K562 (cell line): ENCODE data around the gene WFDC6. TPM values are rescaled to one million over a fixed set of nuclear protein-coding genes. Genes with fewer than 3 reads are reported as not detected.

Experiments
- ATAC-seq: fragments of 200-7000 bp; cut with Tn5 transposase; 3 replicates; pipeline ENCODE4 v1.9.1; 2020; ENCODE audit warnings: moderate library complexity
- BruUV-seq: library from RNA; stranded (reverse); fragments of 400-500 nt; replicated peaks from 2 replicates; lab custom pipeline; 2021; lab: Mats Ljungman, UMichigan
- CTCF ChIA-PET: fragments of 300-600 bp; formaldehyde crosslinking; extraction: SDS; loops from one replicate; lab custom pipeline; 2021; ENCODE audit warnings: low intra/inter-chr PET ratio; lab: Yijun Ruan, JAX
- POLR2A ChIA-PET: fragments of 300-600, 350-650 bp; sonication (Branson Sonifier 250); formaldehyde crosslinking; extraction: SDS; loops from one replicate; lab custom pipeline; 2021; ENCODE audit warnings: antibody characterized with exemption, inconsistent platforms; lab: Yijun Ruan, JAX
- DNase-seq, 4 experiments: peaks; one replicate each; pipeline versions ENCODE4 v3.0.0 to v3.0.0-alpha.2; 2011 to 2018; ENCODE audit warnings: low spot score in 3 of 4, mixed read lengths in 3 of 4; ENCODE audit errors: extremely low read depth in 1 of 4
- FAIRE-seq: peaks from 2 replicates; lab custom pipeline; 2011; peaks lifted over from hg19 to GRCh38; lab: Jason Lieb, UNC
- H2AFZ ChIP-seq: 2 replicates; pipeline ENCODE4 v1.6.0; 2011; ENCODE audit warnings: low read depth, low read length, control low read depth, inconsistent platforms
- H3K27ac ChIP-seq: fragments of 200-600 bp; 3 replicates; pipeline ENCODE4 v1.8.0; 2011; ENCODE audit warnings: low read depth, mild to moderate bottlenecking, control low read depth, inconsistent platforms, low read length, moderate library complexity, mixed read lengths; ENCODE audit errors: extremely low read depth
- H3K27me3 ChIP-seq, 2 experiments: fragments of 300-600 bp in 1 of 2; 2 replicates in 1 of 2; 3 replicates in 1 of 2; pipeline versions ENCODE4 v1.6.0 to v1.8.0; 2011; ENCODE audit warnings: inconsistent platforms in 2 of 2, low read length in 2 of 2, mild to moderate bottlenecking in 1 of 2, mixed read lengths in 1 of 2, moderate library complexity in 1 of 2; ENCODE audit not compliant: control insufficient read depth in 2 of 2, insufficient read depth in 2 of 2
- H3K36me3 ChIP-seq: fragments of 300-600 bp; 3 replicates; pipeline ENCODE4 v1.8.0; 2011; ENCODE audit warnings: mild to moderate bottlenecking, low read length, inconsistent platforms; ENCODE audit not compliant: control insufficient read depth, insufficient read depth
- H3K4me1 ChIP-seq, 2 experiments: fragments of 200-600 bp in 1 of 2; replicated peaks in 1 of 2; 2 replicates in 1 of 2; 3 replicates in 1 of 2; pipeline versions ENCODE4 v1.5.1 to v1.8.0; 2011; ENCODE audit warnings: inconsistent platforms in 2 of 2, low read length in 2 of 2, mild to moderate bottlenecking in 1 of 2, mixed read lengths in 1 of 2, moderate library complexity in 1 of 2; ENCODE audit not compliant: control insufficient read depth in 2 of 2, insufficient read depth in 2 of 2
- H3K4me2 ChIP-seq: 2 replicates; pipeline ENCODE4 v1.6.1; 2011; ENCODE audit warnings: low read length, control low read depth, inconsistent platforms, mixed read lengths; ENCODE audit not compliant: insufficient read depth
- H3K4me3 ChIP-seq: fragments of 200-600 bp; sonication (generic), shearing (Covaris generic); 2 replicates; pipeline ENCODE4 v1.5.1; 2016; ENCODE audit warnings: control low read depth, inconsistent platforms
- H3K79me2 ChIP-seq: fragments of 200-600 bp; 3 replicates; pipeline ENCODE4 v1.8.0; 2011; ENCODE audit warnings: low read length, inconsistent platforms; ENCODE audit not compliant: control insufficient read depth, insufficient read depth
- H3K9ac ChIP-seq, 2 experiments: 2 replicates each; pipeline versions ENCODE4 v1.6.0 to v1.6.1; 2011; ENCODE audit warnings: low read depth in 2 of 2, low read length in 2 of 2, control low read depth in 1 of 2, inconsistent platforms in 1 of 2, mild to moderate bottlenecking in 1 of 2, mixed read lengths in 1 of 2; ENCODE audit not compliant: insufficient read depth in 1 of 2
- H3K9me1 ChIP-seq: one replicate; pipeline ENCODE4 v1.6.0; 2011; ENCODE audit warnings: inconsistent platforms, mild to moderate bottlenecking, low read length, moderate library complexity; ENCODE audit not compliant: control insufficient read depth, insufficient read depth
- H3K9me3 ChIP-seq: replicated peaks from 2 replicates; pipeline ENCODE4 v1.5.1; 2011; ENCODE audit warnings: low read depth, low read length, inconsistent platforms; ENCODE audit not compliant: control insufficient read depth, insufficient read depth
- H4K20me1 ChIP-seq: replicated peaks from 2 replicates; pipeline ENCODE4 v1.6.1; 2011; ENCODE audit warnings: low read length, inconsistent platforms, mixed read lengths; ENCODE audit not compliant: control insufficient read depth, insufficient read depth
- CCAR2 ChIP-seq: fragments of 200-400 bp; formaldehyde crosslinking; IDR thresholded peaks from 2 replicates; pipeline ENCODE4 v1.6.1; 2017; ENCODE audit warnings: mild to moderate bottlenecking, low read depth, low read length
- CTCF ChIP-seq, 3 experiments: IDR thresholded peaks in 2 of 3; conservative IDR thresholded peaks in 1 of 3; 2 replicates each; pipeline ENCODE4 v1.5.1; 2011 to 2012; ENCODE audit warnings: low read length in 3 of 3, mild to moderate bottlenecking in 3 of 3, control low read depth in 2 of 3, improper control_type of control experiment in 1 of 3, inconsistent platforms in 1 of 3, low read depth in 1 of 3, mixed read lengths in 1 of 3, moderate library complexity in 1 of 3; ENCODE audit not compliant: insufficient read depth in 2 of 3
- NR3C1 ChIP-seq: sonication (generic); formaldehyde crosslinking; IDR thresholded peaks from 2 replicates; pipeline ENCODE4 v1.8.1; 2022; ENCODE audit warnings: missing genetic modification reagents
- RREB1 ChIP-seq: fragments of 250-450 bp; sonication (Bioruptor Pico); IDR thresholded peaks from 2 replicates; pipeline ENCODE4 v1.4.0; 2020
- ZNF655 ChIP-seq: fragments of 250-450 bp; sonication (Bioruptor Pico); IDR thresholded peaks from 2 replicates; pipeline ENCODE4 v1.5.0; 2021
- WGBS: fragments of 100-300 bp; shearing (Covaris generic); methylation state at CpG from one replicate; pipeline ENCODE4 v1.1.6; 2016; ENCODE audit warnings: low coverage, mixed read lengths; ENCODE audit not compliant: insufficient coverage; ENCODE audit errors: missing lambda C conversion rate; 5-methylcytosine and 5-hydroxymethylcytosine counted together
- in situ Hi-C: fragments of 300-500 bp; cut with MboI; formaldehyde crosslinking; loops from 4 replicates; pipeline ENCODE4 v1.15.0; 2018; ENCODE audit warnings: inconsistent platforms, mixed read lengths
- intact Hi-C: fragments of 100-400 bp; cut with micrococcal nuclease; formaldehyde crosslinking; loops from 2 replicates; pipeline ENCODE4 v1.14.2; 2022
- polyA plus RNA-seq, 8 experiments: library from polyadenylated mRNA; depleted of rRNA in 4 of 8; stranded (reverse) in 5 of 8; unstranded in 3 of 8; fragments of >200 nt; fragmentation: Nextera tagmentation in 2 of 8; fragmentation: Illumina TruSeq in 1 of 8; extraction: Ambion mirVana in 2 of 8; extraction: Trizol in 1 of 8; gene quantifications; 2 replicates each; pipeline versions ENCODE4 v1.2.1 to v1.2.3, GENCODE V29; 2011 to 2014; ENCODE audit warnings: inconsistent platforms in 1 of 8, missing spikeins in 1 of 8
- total RNA-seq, 7 experiments: library from RNA; depleted of rRNA in 6 of 7; stranded (reverse); fragments of >200 nt in 6 of 7; fragmentation: Illumina TruSeq in 2 of 7; extraction: Trizol in 2 of 7; gene quantifications; 2 replicates each; pipeline versions ENCODE4 v1.2.1 to v1.2.3, GENCODE V29; 2011 to 2021; ENCODE audit warnings: low replicate concordance in 1 of 7

The WFDC6 gene
- total and polyA plus RNA-seq, 9 of the 15 experiments (the other 6 are each of a cell fraction or from before 2014, with no cell fraction given): not detected

GRCh38 chr20:45497971-45498494 lies 41.2 kb downstream of the WFDC6 start:
- ChIA-PET CTCF (no interaction called here), POLR2A (no interaction called here)
- peaks cover 9 to 21% of the 10 kb centered on the region in 2 experiments; a peak in 4 of 5 replicates for H3K27me3 ChIP-seq
- no peaks in the 10 kb centered on the region for H3K36me3 ChIP-seq
- H3K9me3 ChIP-seq: no peaks in the 10 kb centered on the region
- H3K4me2 ChIP-seq: no peak overlapping the region
- no peaks in the 10 kb centered on the region for H4K20me1 ChIP-seq
- no peak overlapping the region for H3K9ac ChIP-seq
- WGBS: 0% methylated on average over 3 of the region's 3 CpGs
- no peak overlapping the region for H3K4me3 ChIP-seq
- BruUV-seq: no TSS peak
- H3K4me1 ChIP-seq: no peaks in the 10 kb centered on the region
- ATAC-seq: no peak
- H2AFZ ChIP-seq: no peak overlapping the region
- no peaks in the 10 kb centered on the region for H3K9me1 ChIP-seq
- H3K27ac ChIP-seq: no peak overlapping the region
- in situ Hi-C loops (no loop called here), intact Hi-C loops (no loop called here)
- DNase-seq: no peak
- peak; percentile 26 for FAIRE-seq
- no peaks in the 10 kb centered on the region for H3K79me2 ChIP-seq
- TF ChIP-seq RREB1 (CRISPR knock-in tag) (no peak), ZNF655 (CRISPR knock-in tag) (no peak), NR3C1 (no peak), CTCF (IDR thresholded peaks at IDR 0.05 in 2 of 3, conservative IDR thresholded peaks at IDR 0.05 in 1 of 3; ENCODE audit: insufficient read depth in 2 of 3, low read depth in 1 of 3, low read length in 3 of 3) (peak in 1 of 3 experiments; percentile 8; a peak in 1 of 6 replicates), CCAR2 (no peak)
